Suprapubic skin (tissue), 3 donors: ENCODE results near the gene RPL41.

Experiments
- CTCF ChIP-seq, 2 donors: fragments of 200-600 bp in 1 of 2; fragments of 450-650 bp in 1 of 2; sonication (generic) in 1 of 2; IDR thresholded peaks; one replicate each; pipeline ENCODE4 v1.5.1; 2016 to 2019; ENCODE audit warnings: antibody characterized with exemption in 2 of 2, mild to moderate bottlenecking in 1 of 2, moderate library complexity in 1 of 2
- POLR2A ChIP-seq, 2 donors: fragments of 450-650 bp; IDR thresholded peaks; one replicate each; pipeline ENCODE4 v1.6.1; 2017; ENCODE audit warnings: antibody characterized with exemption in 2 of 2, mild to moderate bottlenecking in 2 of 2, moderate library complexity in 2 of 2

- TF ChIP-seq POLR2A (IDR thresholded peaks at IDR 0.05) (no peak), CTCF (IDR thresholded peaks at IDR 0.05) (no peak)
Measured at GRCh38 chr12:56071648-56072047, 44.8 kb upstream of the RPL41 start.
